PC-9 (cell line): ENCODE data around the gene HTR7.

ENCODE experiments used
- CTCF ChIP-seq: fragments of 200-600 bp; sonication (generic); conservative IDR thresholded peaks from 2 replicates; pipeline ENCODE4 v1.6.1; 2017; ENCODE audit warnings: mixed run types, antibody characterized with exemption, mild to moderate bottlenecking, moderate library complexity
- EZH2 ChIP-seq: fragments of 200-600 bp; sonication (generic); IDR thresholded peaks from 2 replicates; pipeline ENCODE4 v1.8.0; 2017; ENCODE audit warnings: antibody characterized with exemption, low read depth

DNA sequence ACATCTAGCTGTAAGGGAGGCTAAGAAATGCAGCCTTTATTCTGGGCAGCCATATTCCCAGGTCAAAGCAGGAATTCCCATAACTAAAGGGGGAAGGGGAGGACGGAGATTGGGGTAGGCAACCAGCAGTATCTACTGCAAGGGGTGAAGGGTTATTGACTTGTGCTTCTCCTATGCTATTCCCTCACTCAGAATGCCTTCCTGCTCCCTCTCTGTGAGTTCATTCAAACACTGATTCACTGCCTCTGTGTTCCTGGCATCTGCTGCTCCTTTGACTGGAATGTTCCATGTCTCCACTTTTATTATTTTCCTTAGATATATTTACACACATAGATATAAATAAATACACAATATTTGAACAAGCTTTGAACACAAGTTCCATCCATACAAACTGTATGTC, 11.1 kb downstream of the HTR7 start:
- no peak for TF ChIP-seq CTCF
- no peak for TF ChIP-seq EZH2
